Activated T-cell treated with anti-CD3 and anti-CD28 coated beads for 24 hours (primary cell): ENCODE results near the gene RBM19.
"Not testable (repeated sequence)": the region's sequence is repeated elsewhere in the genome, so short reads cannot be mapped to it uniquely, and the experiment has no call there.

ENCODE experiments used
- DNase-seq: peaks from one replicate; pipeline ENCODE4 v3.0.0-alpha.2; 2020; ENCODE audit warnings: low read depth

RBM19 gene

GRCh38 chr12:113827539-113828114, 138.5 kb downstream of the RBM19 start:
- no peak for DNase-seq

- no peak for DNase-seq
These were observed 139.2 kb downstream of the RBM19 start for GRCh38 chr12:113826805-113827538.

DNA sequence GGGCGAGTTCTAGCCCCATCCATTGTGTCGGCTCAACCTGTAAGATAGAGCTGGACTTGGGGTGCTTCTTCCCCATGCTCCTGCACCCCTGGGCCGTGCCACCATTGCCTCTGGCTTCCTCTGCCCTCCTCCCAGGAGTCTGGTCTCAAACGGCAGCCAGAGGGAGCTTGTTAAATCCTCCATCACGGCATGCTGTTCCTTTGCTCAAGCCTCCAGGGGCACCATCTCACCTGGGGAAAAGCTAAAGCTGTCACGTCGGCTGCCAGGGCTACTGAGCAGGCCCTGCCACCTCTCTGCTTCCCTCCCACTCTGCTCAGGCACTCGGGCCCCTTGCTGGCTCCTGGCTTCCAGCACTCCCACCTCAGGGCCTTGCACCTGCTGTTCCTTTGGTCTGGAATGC, 140.4 kb downstream of the RBM19 start:
- DNase-seq: no peak

DNA sequence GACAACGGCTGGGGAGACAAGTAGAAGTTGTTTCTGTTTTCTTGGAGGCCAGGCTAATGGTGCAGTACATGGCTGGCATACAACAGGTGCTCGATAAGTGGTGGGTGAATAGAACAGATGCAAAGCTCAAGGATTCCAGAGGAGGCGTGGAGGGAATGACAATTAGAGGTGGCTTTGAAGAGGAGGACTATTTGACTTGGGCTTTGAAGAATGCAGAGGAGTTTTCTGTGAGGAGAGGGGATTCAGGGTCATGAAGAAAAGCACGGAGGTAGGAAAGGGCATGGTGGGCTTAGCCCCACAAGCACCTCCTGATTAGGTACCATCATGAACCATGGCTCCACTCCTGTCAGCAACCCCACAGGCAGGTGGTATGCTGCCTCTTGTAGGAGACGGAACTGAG, 142.3 kb downstream of the RBM19 start:
- no peak for DNase-seq

- DNase-seq: no peak
These were observed 143.1 kb downstream of the RBM19 start for GRCh38 chr12:113823016-113823415.

DNA sequence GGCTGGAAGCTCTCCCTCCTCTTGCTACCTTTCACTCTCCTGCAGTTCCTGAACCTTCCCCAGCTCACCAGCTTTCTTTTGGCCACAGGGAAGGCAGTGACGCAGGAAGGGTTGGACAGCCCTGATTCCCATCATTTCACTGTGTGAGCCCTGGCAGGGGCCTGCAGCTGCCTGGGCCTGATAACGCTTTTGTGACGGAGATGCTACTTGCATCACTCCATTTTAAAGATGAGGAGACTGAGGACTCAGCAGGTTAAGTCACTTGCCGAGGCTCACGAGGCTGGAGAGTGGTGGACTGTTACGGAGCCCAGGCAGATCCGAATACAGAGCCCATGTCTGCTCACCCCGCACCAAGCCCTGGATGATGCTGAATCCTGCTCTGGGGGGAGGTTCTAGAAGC, 145.3 kb downstream of the RBM19 start:
- DNase-seq: no peak

DNA sequence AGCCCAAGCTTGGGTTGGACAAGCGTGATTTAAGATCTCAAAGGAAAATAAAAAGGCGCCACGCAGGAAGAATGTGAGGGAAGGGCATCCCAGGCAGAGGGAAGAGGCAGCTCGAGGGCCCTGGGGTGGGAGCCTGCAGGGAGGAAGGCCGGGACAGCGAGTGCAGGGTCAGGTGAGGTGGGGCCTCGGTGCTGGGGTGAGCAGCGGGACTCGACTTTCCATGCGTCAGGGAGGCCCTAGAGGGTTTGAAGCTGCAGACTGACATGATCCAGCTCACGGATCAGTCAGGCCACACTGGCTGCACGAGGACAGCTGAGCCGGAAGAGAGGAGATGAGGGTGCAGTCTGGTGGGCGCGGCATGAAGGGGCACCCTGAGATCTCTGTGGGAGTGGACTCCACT, 145.8 kb downstream of the RBM19 start:
- DNase-seq: no peak

GRCh38 chr12:113819495-113819894, 146.6 kb downstream of the RBM19 start:
- DNase-seq: no peak

- no peak for DNase-seq
These were observed 147.3 kb downstream of the RBM19 start for GRCh38 chr12:113818833-113819232.

DNA sequence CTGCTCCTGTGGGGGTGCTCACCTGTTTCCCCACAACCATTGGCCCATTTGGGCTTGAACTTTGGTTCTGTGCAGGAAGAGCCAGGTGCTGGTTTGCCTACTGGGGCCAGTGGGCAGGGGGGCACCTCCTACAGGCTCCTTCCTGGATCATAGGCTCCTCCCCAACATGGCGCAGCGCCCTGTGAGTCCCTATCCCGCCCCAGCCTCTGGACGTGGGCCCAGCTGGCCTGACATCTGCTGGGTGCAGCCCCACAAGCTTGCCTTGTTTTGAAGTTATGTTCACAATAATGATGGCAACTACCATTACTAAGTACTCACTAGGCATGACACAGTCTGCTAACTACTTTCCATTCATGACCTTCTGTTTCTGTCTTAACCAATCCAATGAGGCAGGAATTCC, 147.8 kb downstream of the RBM19 start:
- DNase-seq: no peak

DNA sequence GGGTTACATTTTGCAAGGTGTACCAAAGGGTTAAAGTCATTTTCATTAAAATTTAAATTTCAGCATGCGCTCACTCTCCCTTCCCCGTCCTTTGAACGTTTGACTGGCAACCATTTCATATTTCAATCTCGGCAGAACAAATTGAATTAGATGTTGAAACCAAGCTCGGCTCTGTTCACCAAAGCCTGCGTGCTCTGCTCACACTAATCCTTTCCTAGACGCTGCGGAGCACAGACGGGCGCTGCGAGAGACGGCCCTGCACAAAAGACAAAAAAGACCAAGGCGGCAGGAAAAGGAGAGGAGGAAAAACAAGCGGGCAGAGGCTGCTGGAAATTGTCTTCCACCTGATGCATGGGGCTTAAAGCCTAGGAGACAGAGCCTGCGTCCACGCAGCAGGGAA, 149.3 kb downstream of the RBM19 start:
- DNase-seq: no peak

DNA sequence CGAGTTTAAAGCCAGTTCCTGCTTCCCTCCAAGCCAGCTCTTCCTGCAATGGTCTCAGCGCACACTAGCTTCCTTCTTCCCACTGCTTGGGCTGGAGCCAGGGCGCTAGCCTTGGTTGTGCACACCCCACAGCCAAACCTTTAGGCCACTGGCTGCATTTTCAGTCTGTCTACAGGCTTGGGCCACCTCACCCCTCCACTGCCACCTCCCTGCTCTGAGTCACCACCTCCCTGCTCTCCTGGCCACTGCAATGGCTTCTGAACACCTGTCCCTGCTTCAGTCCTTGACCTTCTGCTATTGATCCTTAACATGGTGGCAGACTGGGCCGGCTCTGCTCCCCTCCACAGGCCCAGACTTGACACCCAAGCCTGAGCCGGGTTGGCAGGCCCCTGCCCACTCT, 151.1 kb downstream of the RBM19 start:
- DNase-seq: no peak

GRCh38 chr12:113813229-113813541, 152.9 kb downstream of the RBM19 start:
- DNase-seq: no peak

DNA sequence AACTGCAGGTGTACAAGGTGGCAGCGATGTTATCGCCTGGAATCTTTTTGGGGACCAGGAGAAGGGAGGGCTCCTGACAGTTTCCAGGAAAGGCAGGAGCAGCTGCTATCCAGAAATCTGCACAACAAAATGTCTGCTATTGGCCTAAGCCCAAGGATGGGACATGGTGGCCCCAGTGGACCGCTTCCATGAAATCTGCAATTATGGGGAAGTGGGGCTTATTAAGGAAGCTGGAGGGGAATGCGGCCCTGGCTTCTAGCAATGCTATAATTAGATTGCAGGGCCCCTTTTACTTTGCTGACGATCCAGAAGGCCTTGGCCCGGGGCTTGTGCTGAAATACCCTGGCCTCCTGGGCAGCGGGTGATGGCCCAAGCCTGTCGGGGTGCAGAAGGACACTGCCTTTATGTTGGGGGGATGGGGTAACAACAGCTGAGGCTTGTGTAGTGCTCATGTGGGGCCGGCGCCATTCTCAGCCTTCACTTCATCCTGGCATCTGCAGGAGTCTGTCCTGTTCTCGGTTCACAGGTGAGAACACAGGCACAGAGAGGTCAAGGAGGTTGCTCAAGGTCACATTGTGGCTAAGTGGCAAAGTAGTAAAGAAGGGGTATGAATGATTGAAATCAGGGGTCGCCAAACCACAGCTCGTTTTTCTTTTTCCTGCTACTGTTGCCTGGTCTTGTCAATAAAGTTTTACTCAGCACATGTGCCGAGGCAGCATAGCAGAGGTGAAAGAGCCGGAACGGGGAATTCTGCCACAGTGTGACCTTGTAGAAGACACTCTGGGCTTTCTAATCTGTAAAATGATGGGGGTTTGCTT, 153.5 kb downstream of the RBM19 start:
- no peak for DNase-seq

- DNase-seq: not testable (repeated sequence)
These were observed 156.5 kb downstream of the RBM19 start for GRCh38 chr12:113809462-113810220.

GRCh38 chr12:113808095-113808951, 157.8 kb downstream of the RBM19 start:
- DNase-seq: no peak

DNA sequence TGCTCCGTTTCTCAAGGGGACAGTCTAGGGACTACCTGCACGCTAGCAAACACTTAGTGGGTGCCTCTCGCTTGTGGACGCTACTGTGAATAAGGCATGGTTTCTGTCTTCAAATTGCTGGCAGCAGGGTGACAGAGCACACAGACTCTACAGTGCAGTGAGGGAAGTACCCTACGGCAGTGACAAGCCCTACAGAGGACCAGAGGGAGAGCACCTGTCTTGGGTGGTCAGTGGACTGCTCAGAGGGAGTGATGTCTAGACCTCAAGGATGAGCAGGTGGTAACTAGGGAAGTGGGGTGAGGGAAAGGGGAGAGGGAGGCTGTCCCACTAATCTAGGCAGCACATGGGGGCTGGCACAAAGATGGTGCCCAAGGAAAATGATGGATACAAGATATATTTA, 160.5 kb downstream of the RBM19 start:
- DNase-seq: no peak

DNA sequence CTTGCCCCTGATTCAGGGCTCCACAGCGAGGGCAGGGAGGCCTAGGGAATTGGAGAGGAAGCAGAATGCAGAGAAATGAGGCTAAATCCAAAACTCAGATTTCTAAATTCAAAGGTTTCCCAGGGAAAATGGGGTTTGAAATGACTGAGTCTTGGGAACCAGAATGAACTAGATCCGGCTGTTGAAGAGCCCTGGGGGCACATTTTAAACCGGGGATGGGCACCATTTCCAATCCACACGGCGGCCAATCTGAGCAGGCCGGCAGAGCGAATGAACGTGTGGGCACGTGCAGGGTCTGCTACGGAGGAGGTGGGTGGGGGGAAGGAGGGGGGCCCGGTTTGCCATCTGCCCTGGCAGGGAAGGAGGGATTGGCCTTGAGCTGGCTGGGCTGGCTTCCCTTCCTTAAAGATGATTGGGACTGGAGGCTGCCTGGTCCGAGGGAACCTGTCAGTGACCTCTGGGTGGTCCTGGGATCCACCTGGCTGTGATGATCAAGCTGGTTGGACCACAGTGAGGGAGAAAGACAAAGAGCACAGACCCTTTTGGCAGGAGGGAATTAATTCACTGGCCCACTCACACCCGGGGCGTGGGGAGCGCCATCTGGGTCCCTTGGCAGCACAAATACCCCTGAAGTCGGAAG, 161.0 kb downstream of the RBM19 start:
- DNase-seq: no peak

GRCh38 chr12:113803759-113804140, 162.4 kb downstream of the RBM19 start:
- DNase-seq: no peak

- no peak for DNase-seq
These were observed 163.0 kb downstream of the RBM19 start for GRCh38 chr12:113802966-113803758.
